BJ (cell line): ENCODE results near the gene ZMYND8. TPM values are rescaled to one million over a fixed set of nuclear protein-coding genes. Genes with fewer than 3 reads are reported as not detected.

Experiments
- CTCF ChIA-PET: fragments of 350-600 bp; formaldehyde crosslinking; extraction: SDS; loops from one replicate; lab custom pipeline; 2021; ENCODE audit warnings: antibody characterized with exemption, inconsistent platforms; lab: Yijun Ruan, JAX
- POLR2A ChIA-PET: fragments of 300-600 bp; sonication (Branson Sonifier 250); formaldehyde crosslinking; extraction: SDS; loops from one replicate; lab custom pipeline; 2021; ENCODE audit warnings: antibody characterized with exemption; lab: Charles Lee
- DNase-seq: peaks from one replicate; pipeline ENCODE4 v3.0.0-alpha.2; 2011; ENCODE audit warnings: low read depth
- H3K27me3 ChIP-seq: 2 replicates; pipeline ENCODE4 v1.6.0; 2011; ENCODE audit warnings: low read length; ENCODE audit not compliant: control insufficient read depth, insufficient read depth
- H3K36me3 ChIP-seq: 2 replicates; pipeline ENCODE4 v1.5.1; 2011; ENCODE audit warnings: low read length; ENCODE audit not compliant: control insufficient read depth, insufficient read depth
- H3K4me3 ChIP-seq: 2 replicates; pipeline ENCODE4 v1.5.1; 2011; ENCODE audit warnings: low read depth, mild to moderate bottlenecking, control low read depth, low read length
- CTCF ChIP-seq: IDR thresholded peaks from 2 replicates; pipeline ENCODE4 v1.5.1; 2011; ENCODE audit warnings: low read depth, mild to moderate bottlenecking, control low read depth, inconsistent platforms, low read length, moderate library complexity; ENCODE audit not compliant: insufficient read depth
- polyA plus RNA-seq: library from polyadenylated mRNA; depleted of rRNA; stranded (reverse); fragments of >200 nt; gene quantifications from 2 replicates; pipeline ENCODE4 v1.2.3, GENCODE V29; 2011

The ZMYND8 gene
- polyA plus RNA-seq, 1 experiment: 12.7 TPM

- Histone ChIP-seq H3K36me3 (peaks cover 17% of the 10 kb centered on the region), H3K4me3 (no peak overlapping the region), H3K27me3 (no peaks in the 10 kb centered on the region)
- no peak for DNase-seq
- ChIA-PET CTCF (interaction anchor here (0.6 to 7.7 kb wide), 6 partner anchors 12 to 319 kb away, joined by 3 to 42 read pairs (median 4); no protein-coding TSS in a partner anchor), POLR2A (no interaction called here)
- no peak for TF ChIP-seq CTCF
Measured at GRCh38 chr20:47216819-47217410, 139.6 kb downstream of the ZMYND8 start.

GRCh38 chr20:47215653-47216397, 140.7 kb downstream of the ZMYND8 start:
- ChIA-PET CTCF (interaction anchor here (0.9 to 7.7 kb wide), 3 partner anchors 11 to 1405 kb away, joined by 4 to 42 read pairs (median 12); no protein-coding TSS in a partner anchor), POLR2A (no interaction called here)
- no peak for DNase-seq
- no peak overlapping the region for H3K4me3 ChIP-seq
- no peaks in the 10 kb centered on the region for H3K27me3 ChIP-seq
- no peak for TF ChIP-seq CTCF
- peaks cover 16% of the 10 kb centered on the region for H3K36me3 ChIP-seq

GRCh38 chr20:47213966-47214365, 142.5 kb downstream of the ZMYND8 start:
- H3K4me3 ChIP-seq: no peak overlapping the region
- DNase-seq: no peak
- peaks cover 21% of the 10 kb centered on the region for H3K36me3 ChIP-seq
- ChIA-PET POLR2A (no interaction called here), CTCF (interaction anchor here (1.0 to 2.3 kb wide), 4 partner anchors 9 to 170 kb away, joined by 3 to 12 read pairs (median 4); no protein-coding TSS in a partner anchor)
- H3K27me3 ChIP-seq: no peaks in the 10 kb centered on the region
- TF ChIP-seq CTCF: no peak

- no peak for TF ChIP-seq CTCF
- CTCF ChIA-PET: interaction anchor here (0.7 to 2.3 kb wide), 4 partner anchors 8 to 171 kb away, joined by 3 to 9 read pairs (median 4); no protein-coding TSS in a partner anchor
- POLR2A ChIA-PET: no interaction called here
- H3K27me3 ChIP-seq: no peaks in the 10 kb centered on the region
- H3K36me3 ChIP-seq: peaks cover 25% of the 10 kb centered on the region
- DNase-seq: no peak
- no peak overlapping the region for H3K4me3 ChIP-seq
Measured at GRCh38 chr20:47212606-47213207, 143.8 kb downstream of the ZMYND8 start.

GRCh38 chr20:47211036-47211435, 145.5 kb downstream of the ZMYND8 start:
- Histone ChIP-seq H3K4me3 (no peak overlapping the region), H3K27me3 (no peaks in the 10 kb centered on the region), H3K36me3 (peaks cover 25% of the 10 kb centered on the region)
- no peak for TF ChIP-seq CTCF
- CTCF ChIA-PET: interaction anchor here (2.3 kb wide), 1 partner anchor 173 kb away, joined by 9 read pairs; no protein-coding TSS in a partner anchor
- DNase-seq: no peak
- POLR2A ChIA-PET: no interaction called here
